HT-29 (cell line): Measurements from ENCODE around the gene SGK1. TPM values are rescaled to one million over a fixed set of nuclear protein-coding genes. Genes with fewer than 3 reads are reported as not detected.
A peak's percentile ranks its signal among the peaks of the same experiment; 100 is the strongest.
"Not testable (repeated sequence)": the region's sequence is repeated elsewhere in the genome, so short reads cannot be mapped to it uniquely, and the experiment has no call there.

ENCODE experiments used
- DNase-seq: peaks from one replicate; pipeline ENCODE4 v3.0.0-alpha.2; 2015; ENCODE audit warnings: low spot score
- total RNA-seq: library from RNA; depleted of rRNA; stranded (reverse); fragments of >200 nt; shearing (Covaris generic); gene quantifications from 2 replicates; pipeline ENCODE4 v1.2.3, GENCODE V29; 2014

Gene SGK1
- total RNA-seq, 1 experiment from 2014 or later = 186 TPM

DNA sequence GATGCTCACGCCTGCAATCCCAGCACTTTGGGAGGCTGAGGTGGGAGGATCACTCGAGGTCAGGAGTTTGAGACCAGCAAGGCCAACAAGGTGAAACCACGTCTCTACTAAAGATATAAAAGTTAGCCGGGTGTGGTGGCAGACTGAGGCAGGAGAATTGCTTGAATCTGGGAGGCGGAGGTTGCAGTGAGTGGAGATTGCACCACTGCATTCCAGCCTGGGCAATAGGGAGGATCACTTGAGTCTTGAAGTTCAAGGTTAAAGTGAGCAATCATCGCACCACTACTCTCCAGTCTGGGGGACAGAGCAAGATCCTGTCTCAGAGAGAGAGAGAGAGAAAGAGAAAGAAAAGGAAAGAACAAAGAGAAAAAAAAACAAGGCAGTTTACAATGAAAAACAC lies 13.5 kb downstream of the SGK1 start:
- DNase-seq = not testable (repeated sequence)

DNA sequence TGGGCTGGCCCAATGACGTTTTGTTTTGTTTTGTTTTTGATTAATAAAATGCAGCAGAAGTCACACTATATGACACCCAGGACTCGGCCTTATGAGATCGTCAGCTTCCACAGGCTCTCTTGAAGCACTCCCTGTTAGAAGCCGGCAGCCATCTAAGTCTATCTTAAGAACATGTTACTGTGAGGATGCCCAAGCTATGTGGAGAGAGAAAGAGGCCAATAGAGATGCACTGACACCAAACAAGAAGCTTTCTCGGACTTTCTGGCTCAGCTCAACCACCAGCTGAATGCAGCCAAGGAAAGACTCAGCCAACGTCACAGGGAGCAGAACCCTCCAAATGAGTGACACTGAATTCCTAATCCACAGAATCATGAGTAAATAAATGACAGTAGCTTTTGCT lies 14.0 kb downstream of the SGK1 start:
- DNase-seq = no peak

DNA sequence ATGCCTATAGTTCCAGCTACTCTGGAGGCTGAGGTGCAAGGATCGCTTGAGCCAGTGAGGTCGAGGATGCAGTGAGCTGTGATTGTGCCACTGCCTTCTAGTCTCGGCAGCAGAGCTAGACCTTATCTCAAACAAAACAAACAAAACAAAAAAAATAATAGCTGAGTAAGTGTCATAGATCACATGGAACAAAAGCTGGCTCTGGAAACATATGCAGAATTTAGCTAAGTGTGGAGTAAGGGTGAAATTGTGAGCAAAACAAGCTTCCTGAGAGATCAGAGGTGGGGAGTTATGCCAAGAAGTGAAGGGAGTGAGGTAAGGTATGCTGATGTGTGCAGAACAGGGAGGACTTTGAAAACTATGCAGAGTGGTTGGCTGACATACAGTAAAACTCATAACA lies 18.7 kb downstream of the SGK1 start:
- DNase-seq = peak; percentile 7

DNA sequence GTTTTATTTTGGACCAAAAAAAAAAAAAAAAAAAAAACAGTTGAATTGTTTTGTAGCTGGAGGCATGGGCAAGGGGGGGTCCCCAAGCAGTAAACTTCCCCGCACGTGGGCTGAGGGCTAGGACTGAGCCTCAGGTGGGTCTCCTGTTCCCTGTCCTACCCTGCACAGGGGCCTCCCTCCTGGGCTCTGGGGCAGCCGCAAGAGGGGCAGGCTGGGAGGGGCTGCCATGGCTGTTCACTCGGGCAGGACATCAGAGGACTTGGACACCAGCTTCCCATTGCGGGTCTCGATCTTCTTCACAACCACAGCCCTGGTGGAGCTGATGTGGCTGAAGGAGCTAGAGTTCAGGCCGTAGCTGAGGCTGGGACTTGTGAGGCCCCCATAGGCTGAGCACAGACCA lies 21.1 kb downstream of the SGK1 start:
- no peak for DNase-seq

DNA sequence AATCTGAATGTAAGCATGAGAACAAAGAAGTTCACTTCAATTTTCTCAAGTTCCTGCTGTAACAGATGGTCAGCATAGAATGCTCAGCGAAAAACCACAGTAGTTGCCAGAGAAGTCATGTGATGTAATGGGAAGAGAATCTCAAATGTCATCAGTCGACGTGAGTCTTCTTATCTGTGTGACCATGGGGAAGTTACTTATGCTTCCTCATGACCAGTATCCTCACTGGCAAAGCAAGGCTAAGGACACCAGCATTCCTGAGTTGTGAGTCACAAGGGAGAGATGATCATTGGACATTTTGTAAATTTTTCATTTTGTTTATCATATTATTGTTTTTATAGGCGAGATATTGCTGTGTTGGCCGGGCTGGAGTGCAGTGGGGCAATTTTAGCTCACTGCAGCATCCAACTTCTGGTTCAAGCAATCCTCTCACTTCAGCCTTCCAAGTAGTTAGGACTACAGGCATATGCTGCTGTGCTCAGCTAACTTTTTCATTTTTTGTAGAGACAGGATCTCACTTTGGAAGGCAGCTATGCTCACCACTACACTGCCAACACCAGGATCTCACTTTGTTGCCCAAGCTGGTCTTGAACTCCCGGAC lies 21.9 kb downstream of the SGK1 start:
- peak; percentile 57 for DNase-seq

DNA sequence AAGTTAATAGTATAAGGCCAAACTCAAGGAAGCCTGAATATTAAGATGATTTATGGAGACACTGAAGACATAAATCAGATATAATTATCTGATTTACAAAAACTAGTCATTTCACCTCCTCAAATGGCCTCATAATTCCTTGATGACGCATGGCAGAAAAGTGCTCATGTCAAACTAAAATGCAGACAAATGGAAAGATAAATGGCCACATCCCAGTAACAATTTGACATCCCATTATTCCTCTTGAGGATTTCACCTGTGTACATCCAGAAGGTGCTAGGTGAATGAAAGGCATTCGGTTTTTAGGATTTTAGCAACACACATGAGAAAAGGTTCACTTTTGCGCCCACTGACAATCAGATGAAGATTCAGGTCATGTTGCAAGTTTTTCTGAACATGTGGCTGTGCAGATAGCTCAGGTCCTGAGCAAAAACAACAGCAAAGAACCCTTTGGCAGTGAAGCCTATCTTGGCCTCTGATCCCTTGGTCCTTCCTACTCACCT lies 24.2 kb downstream of the SGK1 start:
- DNase-seq = no peak

DNA sequence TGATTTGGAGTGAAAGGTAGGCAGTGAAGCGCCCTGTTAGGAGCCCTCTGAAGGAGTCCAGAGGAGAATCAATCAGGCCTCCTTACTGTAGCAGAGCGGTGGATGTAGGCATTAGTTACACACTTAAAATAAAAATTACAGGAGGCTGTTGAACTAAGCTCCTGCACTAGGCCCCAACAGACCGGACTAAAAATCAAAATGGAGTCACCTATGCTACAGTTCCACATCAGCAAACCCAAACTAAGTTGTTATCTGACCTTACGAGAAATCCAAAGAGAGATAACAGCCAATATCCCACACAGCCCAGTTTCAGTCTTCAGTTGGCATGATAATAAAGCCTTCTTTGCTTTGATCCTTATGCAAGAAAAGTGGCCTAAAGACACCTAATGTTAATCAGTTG lies 26.8 kb downstream of the SGK1 start:
- DNase-seq = no peak

DNA sequence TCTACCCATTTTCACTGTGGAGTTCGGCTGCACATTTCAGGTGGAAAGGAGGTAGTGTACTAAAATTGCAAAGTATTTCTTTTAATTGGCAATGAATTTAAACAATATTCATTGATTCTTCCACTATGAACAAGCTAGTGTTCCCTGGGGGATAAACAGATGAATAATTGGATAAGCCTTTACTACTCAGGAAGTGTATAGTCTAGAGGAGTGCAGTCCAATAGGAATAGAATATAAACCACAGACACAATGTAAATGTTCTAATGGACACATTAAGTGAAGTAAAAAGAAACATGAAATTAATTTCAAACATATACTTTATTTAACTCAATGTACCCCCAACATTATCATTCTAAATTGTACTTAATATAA lies 28.7 kb downstream of the SGK1 start:
- no peak for DNase-seq

DNA sequence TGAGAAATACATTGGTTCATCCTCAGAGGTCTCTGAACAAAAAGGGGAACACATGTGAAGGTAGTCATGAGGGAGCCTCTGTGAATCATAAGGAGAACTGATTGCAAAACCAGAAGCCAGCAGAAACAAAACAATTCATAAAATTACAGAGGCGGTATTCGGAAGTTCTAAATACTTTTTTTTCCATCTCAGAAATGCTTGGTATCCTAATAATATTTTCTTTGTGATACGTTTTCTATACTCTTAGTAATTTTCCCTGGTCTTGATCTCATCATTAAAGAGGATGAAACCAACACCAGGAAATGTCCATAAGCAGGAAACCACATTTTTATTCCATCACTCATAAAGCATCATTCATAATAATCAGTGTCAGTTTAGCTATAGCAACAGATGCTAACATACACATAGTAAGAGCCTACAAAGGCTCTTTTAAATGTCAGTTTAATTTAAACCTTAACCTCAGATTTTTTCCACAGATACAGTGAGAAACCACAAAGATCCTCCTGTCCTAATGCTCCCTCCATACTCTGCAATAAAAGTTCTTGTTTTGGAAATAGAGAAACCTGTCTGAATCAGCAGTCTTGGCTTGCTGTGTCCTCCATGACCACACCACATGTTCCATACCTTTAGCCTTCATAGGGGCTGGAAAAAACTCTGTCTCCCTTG lies 29.2 kb downstream of the SGK1 start:
- DNase-seq = peak; percentile 74

DNA sequence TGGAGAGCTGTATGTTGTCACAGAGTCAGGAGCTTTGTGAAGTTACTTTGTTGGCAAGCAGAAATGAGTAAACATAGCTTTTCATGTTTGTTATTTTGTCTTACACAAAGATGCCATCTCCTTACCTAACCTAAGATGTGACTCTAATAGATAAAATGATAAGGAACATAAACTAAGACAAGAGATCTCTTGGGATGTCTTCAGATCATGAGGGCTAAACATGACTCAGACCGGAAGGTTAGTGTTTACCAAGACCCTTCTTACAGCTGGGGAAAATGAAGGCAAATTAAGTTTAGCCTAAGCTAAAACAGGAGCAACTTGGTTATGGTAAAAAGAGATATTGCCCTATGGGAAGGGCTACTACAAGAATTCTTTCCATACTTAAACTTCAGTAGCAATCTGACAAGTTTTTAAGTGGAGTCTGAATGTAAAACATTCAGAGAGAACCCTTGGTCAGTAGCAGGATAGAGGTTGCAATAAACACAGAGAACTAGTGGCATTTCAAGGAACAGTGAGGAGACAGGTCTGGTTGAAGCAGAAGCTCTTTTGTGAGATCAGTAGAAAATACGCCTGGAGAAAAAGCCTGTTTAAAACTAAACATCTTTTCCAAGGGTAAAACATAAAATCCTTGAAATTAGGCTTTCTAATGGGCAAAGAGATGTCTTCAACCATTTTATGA lies 29.9 kb downstream of the SGK1 start:
- DNase-seq = peak; percentile 64

DNA sequence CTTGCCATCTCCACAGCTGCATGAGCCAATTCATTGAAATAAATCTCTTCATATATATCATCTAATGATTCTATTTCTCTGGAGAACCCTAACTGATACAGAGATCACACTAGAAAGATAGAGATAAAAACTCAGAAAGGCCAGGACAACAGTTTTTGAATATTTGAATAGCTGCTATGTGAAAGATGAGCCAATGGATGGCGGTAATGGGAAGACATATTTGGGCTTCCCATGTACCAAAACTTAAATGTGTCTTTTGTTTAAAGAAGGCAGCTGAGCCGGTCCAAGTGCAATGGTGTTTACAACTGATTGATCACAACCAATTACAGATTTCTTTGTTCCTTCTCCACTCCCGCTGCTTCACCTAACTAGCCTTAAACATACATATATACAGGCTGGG lies 35.1 kb downstream of the SGK1 start:
- no peak for DNase-seq

DNA sequence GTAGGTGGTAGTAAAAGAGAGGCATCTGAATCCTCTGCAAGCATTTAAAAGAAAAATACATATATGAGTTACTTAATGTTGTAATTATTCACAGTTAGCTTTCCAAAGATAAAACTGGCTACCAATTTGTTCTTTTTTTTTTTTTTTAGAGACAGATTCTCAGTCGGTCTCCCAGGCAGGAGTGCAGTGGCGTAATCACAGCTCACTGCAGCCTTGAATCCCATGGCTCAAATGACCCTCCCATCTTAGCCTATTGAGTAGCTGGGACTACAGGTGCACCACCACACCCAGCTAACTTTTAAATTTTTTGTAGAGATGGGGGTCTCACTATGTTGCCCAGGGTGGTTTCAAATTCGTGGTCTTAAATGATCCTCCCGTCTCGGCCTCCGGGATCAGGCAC lies 36.5 kb downstream of the SGK1 start:
- DNase-seq = no peak

DNA sequence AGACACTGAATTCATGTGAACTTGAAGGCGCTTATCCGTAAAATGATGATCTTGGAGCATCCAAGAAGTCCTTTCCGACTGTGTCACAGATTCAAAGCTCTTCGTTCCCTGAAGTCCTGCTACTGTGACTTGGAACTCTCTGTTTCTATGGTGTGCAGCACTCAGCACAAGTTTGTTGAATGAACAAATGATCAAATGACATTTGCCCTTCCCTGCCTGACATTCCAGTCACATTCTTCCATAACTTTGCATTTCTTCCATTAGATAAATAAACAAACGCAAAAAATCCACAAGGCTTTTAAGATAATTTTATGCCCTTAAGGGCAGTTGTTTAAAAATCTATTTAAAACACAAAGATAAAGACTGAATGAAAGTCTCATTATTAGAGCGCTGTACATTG lies 39.9 kb downstream of the SGK1 start:
- DNase-seq = no peak

DNA sequence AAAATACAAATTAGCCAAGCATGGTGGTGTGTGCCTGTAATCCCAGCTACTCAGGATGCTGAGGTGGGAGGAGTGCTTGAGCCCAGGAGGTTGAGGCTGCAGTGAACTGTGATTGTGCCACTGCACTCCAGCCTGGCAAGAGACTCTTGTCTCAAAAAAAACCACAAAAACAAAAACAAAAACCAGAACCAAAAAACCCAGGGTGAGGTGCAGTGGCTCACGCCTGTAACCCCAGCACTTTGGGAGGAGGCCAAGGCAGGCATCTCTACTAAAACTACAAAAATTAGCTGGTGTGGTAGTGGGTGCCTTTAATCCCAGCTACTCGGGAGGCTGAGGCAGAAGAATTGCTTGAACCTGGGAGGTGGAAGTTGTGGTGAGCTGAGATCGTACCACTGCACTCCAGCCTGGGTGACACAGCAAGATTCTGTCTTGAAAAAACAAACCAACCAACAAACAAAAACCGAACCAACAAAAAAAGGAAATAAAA lies 41.0 kb downstream of the SGK1 start:
- DNase-seq = not testable (repeated sequence)

DNA sequence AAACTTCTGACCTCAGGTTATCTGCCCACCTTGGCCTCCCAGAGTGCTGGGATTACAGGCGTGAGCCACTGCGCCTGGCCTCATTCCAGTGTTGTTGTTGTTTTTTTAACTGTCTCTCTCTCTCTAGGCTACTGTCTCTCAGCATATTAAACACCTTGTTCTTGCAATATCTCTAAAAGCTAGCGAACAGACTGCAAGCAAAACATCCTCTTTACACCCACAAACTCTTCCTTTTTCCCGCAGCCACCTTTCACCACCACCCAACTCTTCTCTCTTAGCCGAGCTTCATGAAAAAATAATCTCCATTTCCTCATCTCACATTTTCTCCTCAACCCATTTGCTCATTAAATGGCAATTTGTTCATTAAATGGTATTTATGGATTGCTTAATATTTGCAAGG lies 45.5 kb downstream of the SGK1 start:
- DNase-seq = no peak

DNA sequence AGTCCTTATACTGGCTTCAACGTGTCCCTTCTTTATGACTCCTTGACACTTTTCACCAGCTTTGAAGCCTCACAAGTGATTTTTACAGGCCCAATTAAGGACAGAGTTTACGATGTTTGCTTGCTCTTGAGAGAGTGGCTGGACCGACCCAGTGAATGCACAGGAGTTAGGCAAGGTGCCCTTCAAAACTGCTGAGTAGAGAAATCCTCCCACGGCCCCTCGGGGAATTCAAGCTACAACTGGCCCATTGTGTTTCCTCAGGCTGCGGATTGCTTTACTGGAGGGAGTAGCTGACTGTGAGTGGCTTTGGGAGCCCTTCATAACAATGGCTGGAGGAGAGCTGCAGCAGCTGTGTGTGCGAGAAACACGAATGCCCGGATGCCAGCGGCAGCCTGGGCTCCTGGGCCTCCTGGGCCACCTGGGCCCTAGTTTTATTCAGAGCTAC lies 50.0 kb downstream of the SGK1 start:
- no peak for DNase-seq

DNA sequence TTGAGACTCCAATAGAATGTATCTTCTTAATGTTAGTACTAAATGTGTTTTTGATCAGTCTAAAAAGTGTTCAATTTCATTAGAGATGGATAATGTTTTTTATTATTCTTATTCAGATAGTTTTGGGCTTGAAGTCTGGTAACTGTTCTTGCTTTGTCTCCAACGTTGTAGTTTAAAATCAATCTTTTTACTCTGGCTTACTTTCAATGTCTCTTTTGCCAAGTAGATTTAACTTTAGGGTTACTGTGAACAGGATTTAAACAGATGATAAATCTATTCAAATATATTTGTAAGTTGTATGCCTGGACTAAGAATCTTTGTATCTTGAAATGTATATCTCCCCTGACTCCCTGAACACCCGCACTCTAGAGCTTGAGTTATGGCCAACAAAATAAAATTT lies 51.1 kb downstream of the SGK1 start:
- DNase-seq = no peak

DNA sequence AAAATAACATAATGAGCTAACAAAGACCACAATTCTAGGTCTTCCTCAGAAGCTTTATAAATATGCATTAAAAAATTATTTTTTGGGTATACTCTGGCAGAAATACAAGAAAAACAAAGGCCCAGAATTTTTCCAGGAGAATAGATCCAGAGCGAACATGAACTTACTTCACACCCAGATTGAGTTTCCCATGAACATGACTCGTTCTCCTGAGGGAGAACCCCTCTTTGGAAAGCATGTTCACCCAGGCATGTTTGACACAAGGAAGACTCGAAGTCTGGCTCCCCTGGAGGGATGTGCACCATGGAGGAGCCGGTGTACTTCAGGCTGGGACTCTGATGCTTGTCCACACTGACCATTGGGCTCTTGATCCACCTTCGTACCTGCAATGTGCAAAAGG lies 56.1 kb downstream of the SGK1 start:
- DNase-seq = no peak

DNA sequence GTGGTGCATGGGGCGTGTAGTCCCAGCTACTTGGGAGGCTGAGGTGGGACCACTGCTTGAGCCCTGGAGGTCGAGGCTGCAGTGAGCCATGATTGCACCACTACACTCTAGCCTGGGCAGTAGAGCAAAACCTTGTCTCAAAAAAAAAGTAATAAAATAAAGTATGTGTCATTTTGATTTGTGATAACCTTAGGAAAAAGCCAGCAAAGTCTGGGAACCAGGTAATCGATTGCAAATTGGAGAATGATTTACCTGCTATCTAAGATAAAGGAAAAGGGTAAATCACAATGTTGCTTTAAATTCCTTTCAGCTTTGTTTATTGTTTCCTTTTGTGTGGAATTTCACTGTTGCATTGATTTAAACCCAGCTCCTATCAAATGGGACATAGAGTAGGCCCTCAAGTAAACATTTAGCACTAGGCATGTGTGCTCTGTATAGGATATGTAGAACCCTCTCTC lies 59.0 kb downstream of the SGK1 start:
- DNase-seq = no peak

DNA sequence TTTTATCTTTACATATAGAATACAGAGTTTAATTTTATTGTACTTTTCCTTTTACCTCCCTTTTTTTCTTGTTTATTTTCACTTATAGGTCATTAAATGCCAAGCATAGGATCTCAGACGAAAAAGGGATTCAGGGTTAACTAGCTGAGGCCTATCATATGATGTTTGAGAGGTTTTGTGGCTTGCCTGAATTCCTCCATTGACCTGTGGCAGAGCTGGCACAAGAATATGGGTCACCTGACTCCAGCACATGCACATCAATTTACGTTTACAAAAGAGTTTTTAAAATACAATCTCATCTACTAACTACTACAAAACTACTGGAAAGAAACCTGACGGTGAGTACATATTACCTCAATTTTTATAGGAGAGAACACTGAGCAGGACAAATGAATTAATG lies 60.4 kb downstream of the SGK1 start:
- DNase-seq = no peak

DNA sequence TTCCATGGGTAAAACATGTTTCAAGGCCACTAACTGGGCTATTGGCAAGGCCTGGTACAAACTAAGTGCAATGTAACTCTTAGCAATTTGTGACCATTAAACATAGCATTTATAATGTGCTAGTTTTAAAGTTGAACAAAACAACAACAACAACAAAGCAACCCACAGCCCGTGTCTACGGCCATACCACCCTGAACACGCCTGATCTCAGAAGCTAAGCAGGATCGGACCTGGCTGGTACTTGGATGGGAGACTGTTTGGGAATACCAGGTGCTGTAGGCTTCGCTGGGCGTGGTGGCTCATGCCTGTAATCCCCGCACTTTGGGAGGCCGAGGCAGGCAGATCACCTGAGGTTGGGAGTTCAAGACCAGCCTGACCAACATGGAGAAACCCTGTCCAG lies 61.0 kb downstream of the SGK1 start:
- DNase-seq = no peak

DNA sequence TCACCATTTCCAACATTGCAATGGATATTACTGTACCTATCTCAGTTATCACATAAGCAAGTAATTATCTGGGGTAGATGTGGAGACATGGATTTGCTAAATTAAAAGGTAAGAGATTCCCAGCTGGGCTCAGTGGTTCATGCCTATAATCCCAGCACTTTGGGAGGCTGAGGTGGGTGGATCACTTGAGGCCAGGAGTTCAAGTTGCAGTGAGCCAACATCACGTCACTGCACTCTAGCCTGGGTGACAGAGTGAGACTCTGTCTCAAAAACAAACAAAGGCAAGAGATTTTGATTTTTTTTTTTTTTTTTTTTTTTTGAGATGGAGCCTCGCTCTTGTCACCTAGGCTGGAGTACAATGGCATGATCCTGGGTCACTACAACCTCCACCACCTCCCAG lies 62.6 kb downstream of the SGK1 start:
- DNase-seq = not testable (repeated sequence)

DNA sequence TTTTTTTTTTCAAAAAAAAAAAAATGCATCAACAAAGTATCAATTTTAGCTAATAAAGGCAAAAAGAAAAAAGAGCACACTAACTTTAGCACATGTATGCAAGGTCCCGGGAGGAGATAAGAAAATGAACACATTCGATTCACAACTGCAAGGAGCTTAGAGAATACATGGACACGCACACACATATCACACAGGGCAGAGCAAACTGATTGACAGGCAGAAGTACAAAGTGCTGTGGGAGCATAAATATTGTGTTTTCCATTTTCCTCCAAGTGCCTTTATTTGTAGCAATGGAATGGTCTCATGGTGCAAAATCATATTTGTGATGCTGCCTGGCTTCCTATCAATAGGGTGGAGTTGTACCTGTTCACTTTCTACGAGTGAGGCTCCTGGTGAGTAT lies 63.8 kb downstream of the SGK1 start:
- DNase-seq = no peak
